Glomerular visceral epithelial cell (primary cell): ENCODE results near the gene LRP1B.
"Not testable (repeated sequence)": the region's sequence is repeated elsewhere in the genome, so short reads cannot be mapped to it uniquely, and the experiment has no call there.

Source experiments
- DNase-seq: peaks from one replicate; pipeline ENCODE4 v3.0.0-alpha.2; 2016; ENCODE audit errors: extremely low spot score

Gene LRP1B

GRCh38 chr2:140353541-140353940 lies 1777.3 kb downstream of the LRP1B start:
- no peak for DNase-seq

GRCh38 chr2:140351692-140352091 lies 1779.1 kb downstream of the LRP1B start:
- DNase-seq, result no peak

- no peak for DNase-seq
Observed at GRCh38 chr2:140349695-140350094, 1781.1 kb downstream of the LRP1B start.

- DNase-seq, result no peak
Observed at GRCh38 chr2:140348826-140349225, 1782.0 kb downstream of the LRP1B start.

- no peak for DNase-seq
Observed at GRCh38 chr2:140344838-140345237, 1786.0 kb downstream of the LRP1B start.

- DNase-seq, result not testable (repeated sequence)
Observed at GRCh38 chr2:140344266-140344665, 1786.5 kb downstream of the LRP1B start.

- DNase-seq, result no peak
Observed at GRCh38 chr2:140338795-140339194, 1792.0 kb downstream of the LRP1B start.

GRCh38 chr2:140337061-140337460 lies 1793.8 kb downstream of the LRP1B start:
- no peak for DNase-seq

GRCh38 chr2:140316345-140316744 lies 1814.5 kb downstream of the LRP1B start:
- no peak for DNase-seq

- no peak for DNase-seq
Observed at GRCh38 chr2:140311905-140312304, 1818.9 kb downstream of the LRP1B start.

- DNase-seq, result no peak
Observed at GRCh38 chr2:140308706-140309105, 1822.1 kb downstream of the LRP1B start.

GRCh38 chr2:140307532-140307931 lies 1823.3 kb downstream of the LRP1B start:
- DNase-seq, result no peak

- DNase-seq, result no peak
Observed at GRCh38 chr2:140295767-140296166, 1835.0 kb downstream of the LRP1B start.

GRCh38 chr2:140288726-140289125 lies 1842.1 kb downstream of the LRP1B start:
- DNase-seq, result no peak

- no peak for DNase-seq
Observed at GRCh38 chr2:140288213-140288612, 1842.6 kb downstream of the LRP1B start.

GRCh38 chr2:140286377-140286776 lies 1844.4 kb downstream of the LRP1B start:
- DNase-seq, result no peak

GRCh38 chr2:140277344-140277743 lies 1853.5 kb downstream of the LRP1B start:
- DNase-seq, result not testable (repeated sequence)

GRCh38 chr2:140276661-140277060 lies 1854.2 kb downstream of the LRP1B start:
- no peak for DNase-seq

- no peak for DNase-seq
Observed at GRCh38 chr2:140275427-140275826, 1855.4 kb downstream of the LRP1B start.

GRCh38 chr2:140274891-140275290 lies 1855.9 kb downstream of the LRP1B start:
- DNase-seq, result no peak

GRCh38 chr2:140273958-140274357 lies 1856.9 kb downstream of the LRP1B start:
- DNase-seq, result no peak

- no peak for DNase-seq
Observed at GRCh38 chr2:140273408-140273807, 1857.4 kb downstream of the LRP1B start.

- no peak for DNase-seq
Observed at GRCh38 chr2:140270224-140270623, 1860.6 kb downstream of the LRP1B start.

GRCh38 chr2:140269000-140269399 lies 1861.8 kb downstream of the LRP1B start:
- DNase-seq, result no peak

- DNase-seq, result no peak
Observed at GRCh38 chr2:140262908-140263307, 1867.9 kb downstream of the LRP1B start.
